ENCODE data around the gene SPOCK1. TPM values are rescaled to one million over a fixed set of nuclear protein-coding genes. Genes with fewer than 3 reads are reported as not detected.

The SPOCK1 gene
- total and polyA plus RNA-seq, 2 of the 13 experiments (the other 11 are each of a cell fraction or from before 2014, with no cell fraction given), result 0.18 to 0.29 TPM

- no peaks in the 10 kb centered on the region for H3K9me3 ChIP-seq (ENCODE audit: low read length)
- TF ChIP-seq MTA1 (CRISPR knock-in tag; IDR thresholded peaks at IDR 0.05; ENCODE audit: borderline replicate concordance) (no peak), JUND (CRISPR knock-in tag; IDR thresholded peaks at IDR 0.05) (no peak), HMG20A (CRISPR knock-in tag; IDR thresholded peaks at IDR 0.05; ENCODE audit: borderline replicate concordance) (no peak), ZBTB37 (CRISPR knock-in tag; IDR thresholded peaks at IDR 0.05) (no peak), NPAS2 (CRISPR knock-in tag; IDR thresholded peaks at IDR 0.05; ENCODE audit: borderline replicate concordance) (no peak), RORA (CRISPR knock-in tag; IDR thresholded peaks at IDR 0.05) (no peak), ZNF607 (CRISPR knock-in tag; IDR thresholded peaks at IDR 0.05; ENCODE audit: borderline replicate concordance) (no peak), ZNF816 (CRISPR knock-in tag; IDR thresholded peaks at IDR 0.05; ENCODE audit: borderline replicate concordance) (no peak), KLF11 (CRISPR knock-in tag; IDR thresholded peaks at IDR 0.05) (no peak), ZNF18 (CRISPR knock-in tag; IDR thresholded peaks at IDR 0.05; ENCODE audit: insufficient replicate concordance) (no peak), ZNF317 (CRISPR knock-in tag; IDR thresholded peaks at IDR 0.05) (no peak), RELA (CRISPR knock-in tag; IDR thresholded peaks at IDR 0.05) (no peak)
These were observed 399.5 kb downstream of the SPOCK1 start for GRCh38 chr5:137099651-137100050.

More at GRCh38 chr5:137099651-137100050, 399.5 kb downstream of the SPOCK1 start:
- Histone ChIP-seq H3K27ac (ENCODE audit: extremely low read length, insufficient read depth, low read length) (no peak overlapping the region), H3K27me3 (ENCODE audit: control insufficient read depth in 1 of 2, insufficient read depth in 2 of 2, low read length in 2 of 2) (no peaks in the 10 kb centered on the region; a peak in 1 of 5 replicates), H3K79me2 (ENCODE audit: insufficient read depth, low read length) (no peaks in the 10 kb centered on the region), H3K36me3 (replicated peaks in 1 of 2; ENCODE audit: control insufficient read depth in 1 of 2, insufficient read depth in 2 of 2, low read length in 2 of 2) (no peaks in the 10 kb centered on the region), H3K4me1 (ENCODE audit: insufficient read depth, low read length) (no peaks in the 10 kb centered on the region), H3K4me2 (ENCODE audit: low read depth, low read length) (no peak overlapping the region), H4K20me1 (ENCODE audit: insufficient read depth, low read length) (no peaks in the 10 kb centered on the region), H3K9ac (ENCODE audit: insufficient read depth, low read depth, low read length) (no peak overlapping the region), H3K4me3 (replicated peaks in 1 of 3; ENCODE audit: insufficient read depth in 1 of 3, low read depth in 2 of 3, low read length in 3 of 3) (no peak overlapping the region), H2AFZ (ENCODE audit: low read length) (no peak overlapping the region)
- in situ Hi-C loops (cut with HindIII; ENCODE audit: extremely low pct_ligation_motif_present, low pct_unique_long_range_greater_than_20kb), result no loop called here
- ChIA-PET CTCF (ENCODE audit: low intra/inter-chr PET ratio, low total read pairs) (no interaction called here), POLR2A (no interaction called here)
- WGBS (ENCODE audit: low lambda C conversion rate), result 7% methylated on average over 3 of the region's 3 CpGs
- BruUV-seq (replicated peaks), result no TSS peak
- intact Hi-C loops (cut with micrococcal nuclease; ENCODE audit: unreplicated experiment), result no loop called here
- FAIRE-seq, result no peak
- DNase-seq (ENCODE audit: low spot score), result no peak
- ATAC-seq, result no peak
